ENCODE measurements around the gene ZNF155.

Gene ZNF155

GRCh38 chr19:43950834-43951645 lies 32.9 kb upstream of the ZNF155 start, which contains the start of gene ZNF221:
ZNF221 (plus strand) TSS chr19:43951228; CDS start chr19:43962727, 11,499 bp downstream.
- H3K4me1 ChIP-seq (ENCODE audit: control insufficient read depth, insufficient read depth, low read length): no peaks in the 10 kb centered on the region
- ChIA-PET POLR2A (interaction anchor here (0.6 to 3.0 kb wide), 23 partner anchors 8 to 355 kb away, joined by 3 to 114 read pairs (median 5); partner anchors contain the start of genes IRGQ, ZNF222, ZNF223 and ZNF224), CTCF (interaction anchor here (0.5 to 3.1 kb wide), 16 partner anchors 9 to 1385 kb away, joined by 3 to 19 read pairs (median 3); partner anchors contain the start of gene ZNF45)
- H3K4me3 ChIP-seq (ENCODE audit: low read depth, low read length): peak within 1 kb of the TSS; percentile 57
- peaks cover 20 to 35% of the 10 kb centered on the region in 2 experiments for H3K36me3 ChIP-seq (ENCODE audit: control insufficient read depth in 2 of 2, insufficient read depth in 1 of 2, low read length in 2 of 2)
- peak within 1 kb of the TSS; percentile 82 for H3K27ac ChIP-seq (ENCODE audit: extremely low read depth, low read depth, low read length)
- peaks cover 21% of the 10 kb centered on the region for H3K9me3 ChIP-seq (ENCODE audit: control insufficient read depth, insufficient read depth, low read depth, low read length)
- peak; percentile 91 for TF ChIP-seq ZBTB8A (tag by site-specific recombination; IDR thresholded peaks at IDR 0.05)
- peak; percentile 100 for TF ChIP-seq MZF1 (tag by site-specific recombination; IDR thresholded peaks at IDR 0.05; ENCODE audit: borderline replicate concordance)
- TF ChIP-seq ZNF423 (tag by site-specific recombination; IDR thresholded peaks at IDR 0.05): no peak
- peak; percentile 25; the same call in 1 of the 2 replicates for TF ChIP-seq ZNF214 (tag by site-specific recombination; IDR thresholded peaks at IDR 0.05; ENCODE audit: borderline replicate concordance)
- no peak for TF ChIP-seq ZNF175 (tag by site-specific recombination; IDR thresholded peaks at IDR 0.05)
- 0 out of 2 replicates have a peak, but pooled peaks have one; percentile 32 for TF ChIP-seq ZSCAN18 (tag by site-specific recombination; IDR thresholded peaks at IDR 0.05)
- TF ChIP-seq ZNF677 (tag by site-specific recombination; IDR thresholded peaks at IDR 0.05): no peak
- no peak for TF ChIP-seq ZNF791 (tag by site-specific recombination; IDR thresholded peaks at IDR 0.05)
- TF ChIP-seq ZNF311 (tag by site-specific recombination; IDR thresholded peaks at IDR 0.05; ENCODE audit: borderline replicate concordance): no peak
- no peak for TF ChIP-seq HOXC10 (CRISPR knock-in tag; IDR thresholded peaks at IDR 0.05)
- TF ChIP-seq PRDM1 (tag by site-specific recombination; IDR thresholded peaks at IDR 0.05): peak; percentile 68
- TF ChIP-seq ZNF366 (tag by site-specific recombination; conservative IDR thresholded peaks at IDR 0.05): peak; percentile 85
- peak; percentile 94 for TF ChIP-seq GLIS2 (tag by site-specific recombination; IDR thresholded peaks at IDR 0.05)
- peak; percentile 92 for TF ChIP-seq KLF8 (tag by site-specific recombination; IDR thresholded peaks at IDR 0.05)
- no peak for TF ChIP-seq ZNF140 (tag by site-specific recombination; IDR thresholded peaks at IDR 0.05)
- peak; percentile 70 for TF ChIP-seq ZNF843 (tag by site-specific recombination; IDR thresholded peaks at IDR 0.05)
- TF ChIP-seq ZNF404 (tag by site-specific recombination; IDR thresholded peaks at IDR 0.05): no peak; the same call in 1 of the 2 replicates
- TF ChIP-seq ZBTB21 (tag by site-specific recombination; IDR thresholded peaks at IDR 0.05): peak; percentile 84
- no peak for TF ChIP-seq ZBTB6 (tag by site-specific recombination; IDR thresholded peaks at IDR 0.05)
- peak; percentile 27 for TF ChIP-seq ZNF449 (tag by site-specific recombination; IDR thresholded peaks at IDR 0.05)
- peak; percentile 58 for TF ChIP-seq PRDM4 (tag by site-specific recombination; IDR thresholded peaks at IDR 0.05)
- TF ChIP-seq ZFP69B (tag by site-specific recombination; IDR thresholded peaks at IDR 0.05): peak; percentile 76
- no peak for TF ChIP-seq ZNF488 (tag by site-specific recombination; IDR thresholded peaks at IDR 0.05)
- peak; percentile 87 for TF ChIP-seq ZNF394 (tag by site-specific recombination; IDR thresholded peaks at IDR 0.05; ENCODE audit: borderline replicate concordance)
- TF ChIP-seq ZNF341 (tag by site-specific recombination; IDR thresholded peaks at IDR 0.05; ENCODE audit: low read depth): peak; percentile 64
- no peak for TF ChIP-seq ZNF514 (tag by site-specific recombination; IDR thresholded peaks at IDR 0.05)
- TF ChIP-seq FEZF1 (tag by site-specific recombination; IDR thresholded peaks at IDR 0.05): 0 out of 2 replicates have a peak, but pooled peaks have one; percentile 24
- TF ChIP-seq ZNF112 (tag by site-specific recombination; IDR thresholded peaks at IDR 0.05): no peak
- TF ChIP-seq ZNF830 (tag by site-specific recombination; IDR thresholded peaks at IDR 0.05; ENCODE audit: low read depth): no peak
- TF ChIP-seq ZFP41 (tag by site-specific recombination; IDR thresholded peaks at IDR 0.05; ENCODE audit: borderline replicate concordance): no peak
- peak; percentile 61; the same call in 1 of the 2 replicates for TF ChIP-seq SCRT2 (tag by site-specific recombination; IDR thresholded peaks at IDR 0.05)
